Glutamatergic neuron (in vitro differentiated cells): ENCODE results near the gene STX17. TPM values are rescaled to one million over a fixed set of nuclear protein-coding genes. Genes with fewer than 3 reads are reported as not detected.

Experiments used
- DNase-seq: peaks from one replicate; pipeline ENCODE4 v3.0.0; 2022
- H3K27ac Mint-ChIP-seq: one replicate; pipeline ENCODE4 v1.8.0; 2020; ENCODE audit warnings: mild to moderate bottlenecking, mixed read lengths, inconsistent platforms; ENCODE audit not compliant: unreplicated experiment
- H3K27me3 Mint-ChIP-seq: one replicate; pipeline ENCODE4 v1.8.0; 2020; ENCODE audit warnings: mild to moderate bottlenecking, moderate library complexity, mixed read lengths, inconsistent platforms; ENCODE audit not compliant: unreplicated experiment
- H3K36me3 Mint-ChIP-seq: one replicate; pipeline ENCODE4 v1.8.0; 2020; ENCODE audit warnings: mild to moderate bottlenecking, mixed read lengths, inconsistent platforms; ENCODE audit not compliant: unreplicated experiment
- H3K4me1 Mint-ChIP-seq: one replicate; pipeline ENCODE4 v1.8.0; 2020; ENCODE audit warnings: mild to moderate bottlenecking, low read depth, mixed read lengths, inconsistent platforms; ENCODE audit not compliant: unreplicated experiment
- H3K4me3 Mint-ChIP-seq: one replicate; pipeline ENCODE4 v1.8.0; 2020; ENCODE audit warnings: mild to moderate bottlenecking, mixed read lengths, inconsistent platforms; ENCODE audit not compliant: unreplicated experiment
- H3K9me3 Mint-ChIP-seq: one replicate; pipeline ENCODE4 v1.8.0; 2020; ENCODE audit warnings: mild to moderate bottlenecking, moderate library complexity, mixed read lengths, inconsistent platforms; ENCODE audit not compliant: unreplicated experiment
- total RNA-seq: library from RNA; stranded (reverse); fragmentation: NEBNext Ultra II Directional; extraction: Animal tissue kit (Norgen Biotek cat#: 25700); gene quantifications from one replicate; pipeline ENCODE4 v1.2.1, GENCODE V29; 2021; ENCODE audit not compliant: unreplicated experiment
- TF ChIP-seq, protein P1 (sequence below): fragments of 200-600 bp; sonication (generic); IDR thresholded peaks from one replicate; pipeline ENCODE4 v1.5.0; 2021; ENCODE audit not compliant: partially characterized antibody, unreplicated experiment

The STX17 gene
- total RNA-seq, 1 donor from 2014 or later: 14.1 TPM

DNA sequence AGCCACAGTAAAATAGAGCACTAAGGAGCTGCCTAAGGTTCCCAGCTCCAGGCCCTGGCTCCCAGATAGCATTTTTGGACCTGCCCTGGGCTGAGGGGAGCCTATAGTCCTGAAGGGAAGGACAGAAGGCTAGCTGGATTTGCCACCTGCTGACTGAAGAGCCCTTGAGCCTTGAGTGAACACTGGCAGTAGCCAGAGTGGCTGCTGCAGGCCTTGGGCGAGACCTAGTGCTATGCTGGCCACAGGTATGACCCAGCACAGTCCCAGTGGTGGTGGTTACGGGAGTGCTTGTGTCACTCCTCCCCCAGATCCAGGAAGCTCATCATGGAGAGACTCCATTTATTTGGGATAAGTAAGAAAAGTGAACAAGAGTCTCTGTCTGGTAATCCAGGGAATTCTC lies 10.3 kb upstream of the STX17 start:
- H3K4me3 Mint-ChIP-seq: no peak overlapping the region

DNA sequence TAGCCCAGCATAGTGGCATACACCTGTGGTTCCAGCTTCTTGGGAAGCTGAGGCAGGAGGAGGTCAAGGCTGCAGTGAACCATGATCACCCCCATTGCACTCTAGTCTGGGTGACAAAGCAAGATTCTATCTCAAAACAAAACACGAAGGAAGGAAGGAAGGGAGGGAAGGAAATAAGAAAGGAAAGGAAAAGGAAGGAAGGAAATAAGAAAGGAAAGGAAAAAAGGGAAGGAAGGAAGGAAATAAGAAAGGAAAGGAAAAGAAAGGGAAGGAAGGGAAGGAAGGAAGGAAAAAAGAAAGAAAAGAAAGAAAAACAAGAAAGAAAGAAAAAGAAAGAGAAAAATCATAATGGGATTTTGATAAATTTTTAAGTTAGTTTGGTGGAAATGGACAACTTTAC lies 3.1 kb upstream of the STX17 start:
- TF ChIP-seq, protein P1, sequence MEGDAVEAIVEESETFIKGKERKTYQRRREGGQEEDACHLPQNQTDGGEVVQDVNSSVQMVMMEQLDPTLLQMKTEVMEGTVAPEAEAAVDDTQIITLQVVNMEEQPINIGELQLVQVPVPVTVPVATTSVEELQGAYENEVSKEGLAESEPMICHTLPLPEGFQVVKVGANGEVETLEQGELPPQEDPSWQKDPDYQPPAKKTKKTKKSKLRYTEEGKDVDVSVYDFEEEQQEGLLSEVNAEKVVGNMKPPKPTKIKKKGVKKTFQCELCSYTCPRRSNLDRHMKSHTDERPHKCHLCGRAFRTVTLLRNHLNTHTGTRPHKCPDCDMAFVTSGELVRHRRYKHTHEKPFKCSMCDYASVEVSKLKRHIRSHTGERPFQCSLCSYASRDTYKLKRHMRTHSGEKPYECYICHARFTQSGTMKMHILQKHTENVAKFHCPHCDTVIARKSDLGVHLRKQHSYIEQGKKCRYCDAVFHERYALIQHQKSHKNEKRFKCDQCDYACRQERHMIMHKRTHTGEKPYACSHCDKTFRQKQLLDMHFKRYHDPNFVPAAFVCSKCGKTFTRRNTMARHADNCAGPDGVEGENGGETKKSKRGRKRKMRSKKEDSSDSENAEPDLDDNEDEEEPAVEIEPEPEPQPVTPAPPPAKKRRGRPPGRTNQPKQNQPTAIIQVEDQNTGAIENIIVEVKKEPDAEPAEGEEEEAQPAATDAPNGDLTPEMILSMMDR: no peak
- Mint-ChIP-seq H3K27ac (no peak overlapping the region), H3K27me3 (peaks cover 5% of the 10 kb centered on the region), H3K4me1 (peaks cover 2% of the 10 kb centered on the region), H3K4me3 (no peak overlapping the region), H3K36me3 (no peaks in the 10 kb centered on the region), H3K9me3 (peaks cover 6% of the 10 kb centered on the region)
- DNase-seq: no peak

More for the DNA sequence above, 10.3 kb upstream of the STX17 start:
- H3K9me3 Mint-ChIP-seq: no peaks in the 10 kb centered on the region
- TF ChIP-seq, protein P1: no peak
- H3K36me3 Mint-ChIP-seq: no peaks in the 10 kb centered on the region
- no peak overlapping the region for H3K27ac Mint-ChIP-seq
- peaks cover 2% of the 10 kb centered on the region for H3K4me1 Mint-ChIP-seq
- H3K27me3 Mint-ChIP-seq: peaks cover 6% of the 10 kb centered on the region
- DNase-seq: no peak

DNA sequence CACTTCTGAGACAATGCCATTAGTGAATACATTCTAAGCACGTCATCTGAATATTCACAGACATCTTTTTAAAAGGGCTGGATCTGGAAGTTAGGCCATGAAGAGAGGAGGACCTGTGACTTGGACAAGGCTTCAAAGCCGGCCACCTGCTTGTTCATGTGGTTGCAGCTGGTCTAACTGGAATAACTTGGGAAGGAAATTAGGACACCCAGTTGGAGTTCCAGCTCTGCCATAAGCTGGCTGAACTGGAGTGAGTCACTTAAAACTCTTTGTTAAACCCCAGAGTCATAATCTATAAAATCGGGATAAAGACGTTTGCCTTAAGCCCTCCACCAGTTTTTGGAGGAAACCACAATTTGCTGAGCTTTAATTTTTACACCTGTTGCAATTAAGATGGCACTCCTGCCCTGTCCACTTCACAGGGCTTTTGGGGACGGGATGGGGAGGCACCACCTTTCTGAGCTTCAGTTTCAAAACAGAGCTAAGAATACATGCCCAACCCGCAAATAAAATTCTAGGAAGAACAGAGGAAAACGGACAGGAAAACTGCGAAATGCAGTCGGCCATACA lies 536 bp upstream of the STX17 start:
- peak overlapping the region; percentile 85 for H3K4me3 Mint-ChIP-seq
- no peak for DNase-seq
- peaks cover 8% of the 10 kb centered on the region for H3K27me3 Mint-ChIP-seq
- no peak overlapping the region for H3K27ac Mint-ChIP-seq
- peaks cover 2% of the 10 kb centered on the region for H3K4me1 Mint-ChIP-seq
- TF ChIP-seq, protein P1: no peak
- peaks cover 6% of the 10 kb centered on the region for H3K9me3 Mint-ChIP-seq
- H3K36me3 Mint-ChIP-seq: no peaks in the 10 kb centered on the region

DNA sequence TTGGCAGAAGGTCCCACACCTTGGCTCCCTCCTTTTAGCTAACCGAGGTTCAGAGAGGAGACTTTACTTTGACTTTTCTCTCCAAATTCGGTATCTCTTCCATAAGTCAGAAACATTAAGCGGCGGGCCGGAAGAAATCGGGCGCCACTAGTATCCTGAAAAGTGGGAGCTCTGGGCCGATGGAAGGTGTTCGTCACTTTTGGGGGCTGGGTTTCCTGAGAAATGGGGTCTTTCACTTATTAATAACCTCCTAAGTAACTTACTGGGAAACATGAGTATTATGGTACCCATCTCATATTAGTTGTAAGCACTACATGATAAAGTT lies 716 bp downstream of the STX17 start:
- Mint-ChIP-seq H3K27me3 (peaks cover 10% of the 10 kb centered on the region), H3K4me3 (peak overlapping the region; percentile 96), H3K9me3 (peaks cover 6% of the 10 kb centered on the region), H3K4me1 (peaks cover 2% of the 10 kb centered on the region), H3K27ac (peak overlapping the region; percentile 28), H3K36me3 (no peaks in the 10 kb centered on the region)
- DNase-seq: no peak
- TF ChIP-seq, protein P1: no peak

DNA sequence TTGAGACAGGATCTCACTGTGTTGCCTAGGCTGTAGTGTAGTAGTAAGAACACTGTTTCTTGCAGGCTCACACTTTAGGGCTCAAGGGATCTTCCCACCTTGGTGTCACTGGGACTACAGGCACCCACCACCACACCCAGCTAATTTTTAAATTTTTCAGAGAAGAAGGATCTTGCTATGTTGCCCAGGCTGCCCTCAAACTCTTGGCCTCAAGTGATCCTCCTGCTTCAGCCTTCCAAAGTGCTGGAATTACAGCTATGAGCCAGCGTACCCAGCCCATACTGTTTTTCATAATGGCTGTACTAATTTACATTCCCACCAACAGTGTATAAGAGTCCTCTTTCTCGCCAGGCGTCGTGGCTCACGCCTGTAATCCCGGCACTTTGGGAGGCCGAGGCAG lies 5.1 kb downstream of the STX17 start:
- Mint-ChIP-seq H3K36me3 (no peaks in the 10 kb centered on the region), H3K4me3 (no peak overlapping the region), H3K4me1 (no peaks in the 10 kb centered on the region), H3K27me3 (peaks cover 7% of the 10 kb centered on the region), H3K9me3 (peaks cover 4% of the 10 kb centered on the region), H3K27ac (no peak overlapping the region)
- TF ChIP-seq, protein P1: no peak
- DNase-seq: no peak
